Skeletal muscle satellite cell (primary cell): ENCODE measurements around the gene C1orf122.
A peak's percentile ranks its signal among the peaks of the same experiment; 100 is the strongest.

Experiments
- H3K27me3 ChIP-seq: 2 replicates; pipeline ENCODE4 v1.7.0; 2013; ENCODE audit warnings: low read length; ENCODE audit not compliant: control insufficient read depth, insufficient read depth
- H3K36me3 ChIP-seq: 2 replicates; pipeline ENCODE4 v1.7.0; 2013; ENCODE audit warnings: mild to moderate bottlenecking, control low read depth, low read length; ENCODE audit not compliant: insufficient read depth
- H3K4me1 ChIP-seq: 2 replicates; pipeline ENCODE4 v1.7.0; 2013; ENCODE audit warnings: low read length; ENCODE audit not compliant: control insufficient read depth, insufficient read depth
- H3K4me2 ChIP-seq: 2 replicates; pipeline ENCODE4 v1.7.0; 2013; ENCODE audit warnings: mild to moderate bottlenecking, low read length
- H3K4me3 ChIP-seq: 2 replicates; pipeline ENCODE4 v1.7.0; 2013; ENCODE audit warnings: low read length
- H3K9ac ChIP-seq: 2 replicates; pipeline ENCODE4 v1.7.0; 2013; ENCODE audit warnings: mild to moderate bottlenecking, low read depth, low read length, moderate library complexity
- H3K9me3 ChIP-seq: replicated peaks from 2 replicates; pipeline ENCODE4 v1.7.0; 2013; ENCODE audit warnings: mild to moderate bottlenecking, control low read depth, low read length

The C1orf122 gene

DNA sequence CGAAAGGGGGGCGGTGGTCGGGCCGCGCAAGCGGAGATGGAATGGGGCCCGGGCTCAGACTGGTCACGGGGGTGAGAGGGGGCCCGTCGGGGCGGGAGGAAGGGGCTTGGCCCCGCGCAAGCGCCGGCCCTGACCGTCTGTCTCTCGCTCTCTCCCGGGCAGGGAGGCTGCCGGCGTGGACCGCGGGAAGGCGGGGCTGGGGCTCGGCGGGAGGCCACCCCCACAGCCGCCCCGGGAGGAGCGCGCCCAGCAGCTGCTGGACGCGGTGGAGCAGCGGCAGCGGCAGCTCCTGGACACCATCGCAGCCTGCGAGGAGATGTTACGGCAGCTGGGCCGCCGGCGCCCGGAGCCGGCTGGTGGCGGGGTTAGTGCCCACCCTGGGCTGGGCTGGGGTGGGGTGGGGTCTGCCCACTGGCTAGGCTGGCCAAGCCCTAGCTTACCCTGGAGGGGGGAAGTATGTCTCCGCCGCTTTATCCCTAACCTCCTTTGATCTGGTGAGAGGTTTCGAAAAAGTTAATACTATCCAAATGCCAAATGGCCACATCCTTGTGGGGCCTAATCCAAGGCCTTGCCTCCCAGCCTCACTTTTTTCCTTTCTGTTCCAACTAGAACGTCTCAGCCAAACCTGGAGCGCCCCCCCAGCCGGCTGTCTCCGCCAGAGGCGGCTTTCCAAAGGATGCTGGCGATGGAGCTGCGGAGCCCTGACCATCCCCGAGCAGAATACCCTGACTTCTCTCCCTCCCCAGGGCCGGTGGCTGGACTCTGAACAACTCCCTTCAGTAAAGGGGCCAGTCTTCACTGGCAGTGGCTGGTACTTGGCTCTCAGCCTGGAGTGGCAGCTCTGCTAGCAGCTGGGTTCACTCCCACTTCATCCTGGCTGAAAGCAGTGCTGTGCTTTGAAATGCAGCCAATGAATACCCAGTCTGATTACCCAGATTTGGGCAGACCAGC, 1.1 kb downstream of the C1orf122 start:
- H3K36me3 ChIP-seq = peaks cover 41% of the 10 kb centered on the region
- H3K27me3 ChIP-seq = no peaks in the 10 kb centered on the region
- peak overlapping the region; percentile 93 for H3K9ac ChIP-seq
- H3K4me1 ChIP-seq = peaks cover 25% of the 10 kb centered on the region
- H3K4me2 ChIP-seq = peak overlapping the region; percentile 88
- H3K4me3 ChIP-seq = peak overlapping the region; percentile 94
- H3K9me3 ChIP-seq = no peaks in the 10 kb centered on the region

DNA sequence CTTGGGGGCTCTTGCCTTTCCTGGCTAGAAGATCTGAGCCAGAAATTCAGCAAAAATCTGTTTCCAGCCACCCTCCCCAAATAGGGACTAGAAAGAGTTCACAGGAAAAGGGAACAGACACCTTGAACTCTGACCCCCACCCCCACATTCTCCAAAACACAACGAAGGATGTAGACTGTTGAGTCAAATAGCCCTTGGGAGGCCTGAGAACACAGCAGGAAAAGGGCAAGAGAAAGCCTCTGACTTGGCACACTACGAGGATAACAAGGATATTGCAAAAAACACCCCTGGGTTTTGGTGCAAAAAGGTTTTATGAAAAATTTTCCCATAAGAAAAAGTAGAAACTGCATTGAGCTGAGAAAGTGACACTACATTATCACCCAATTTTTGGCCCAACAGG, 2.4 kb downstream of the C1orf122 start:
- Histone ChIP-seq H3K36me3 (peaks cover 37% of the 10 kb centered on the region), H3K4me1 (peaks cover 25% of the 10 kb centered on the region), H3K9ac (no peak overlapping the region)

GRCh38 chr1:37811027-37811655, 3.6 kb downstream of the C1orf122 start:
- H3K9ac ChIP-seq = no peak overlapping the region
- no peaks in the 10 kb centered on the region for H3K9me3 ChIP-seq
- peaks cover 25% of the 10 kb centered on the region for H3K4me1 ChIP-seq
- H3K4me3 ChIP-seq = no peak overlapping the region
- H3K4me2 ChIP-seq = no peak overlapping the region
- no peaks in the 10 kb centered on the region for H3K27me3 ChIP-seq
- peaks cover 33% of the 10 kb centered on the region for H3K36me3 ChIP-seq

More for the DNA sequence above, 2.4 kb downstream of the C1orf122 start:
- Histone ChIP-seq H3K27me3 (no peaks in the 10 kb centered on the region), H3K9me3 (no peaks in the 10 kb centered on the region), H3K4me2 (peak overlapping the region; percentile 88), H3K4me3 (no peak overlapping the region)

DNA sequence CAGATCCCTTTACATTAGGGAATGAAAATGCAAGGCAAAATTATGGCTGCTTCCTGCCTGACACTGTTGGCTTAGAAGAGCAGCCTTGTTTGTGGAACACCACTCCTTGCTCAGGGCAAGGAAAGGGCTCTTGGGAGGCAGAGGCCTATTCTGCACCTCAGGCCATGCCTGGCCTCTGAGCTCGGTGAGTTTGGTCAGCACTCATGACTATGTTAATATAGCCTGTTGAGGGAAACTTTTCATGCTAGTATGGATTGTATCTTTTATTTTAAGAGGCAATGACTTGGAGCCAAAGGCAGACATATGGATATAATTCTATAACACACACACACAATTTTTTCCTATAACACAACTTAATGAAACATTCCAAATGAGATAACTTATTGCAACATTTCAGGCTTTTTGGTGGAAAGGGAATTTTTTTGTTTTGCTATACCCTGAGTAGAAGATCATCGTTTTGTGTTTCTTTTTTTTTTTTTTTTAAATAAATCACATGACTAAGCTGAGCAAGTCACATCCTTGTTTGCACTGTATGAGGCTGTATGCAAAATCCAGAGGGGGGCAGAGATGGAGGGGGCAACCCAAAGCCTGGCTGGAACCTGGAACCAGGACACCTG, 6.0 kb downstream of the C1orf122 start:
- peaks cover 20% of the 10 kb centered on the region for H3K4me1 ChIP-seq
- no peak overlapping the region for H3K4me2 ChIP-seq
- no peaks in the 10 kb centered on the region for H3K9me3 ChIP-seq
- H3K27me3 ChIP-seq = no peaks in the 10 kb centered on the region
- peaks cover 36% of the 10 kb centered on the region for H3K36me3 ChIP-seq
- H3K9ac ChIP-seq = no peak overlapping the region
- H3K4me3 ChIP-seq = no peak overlapping the region

DNA sequence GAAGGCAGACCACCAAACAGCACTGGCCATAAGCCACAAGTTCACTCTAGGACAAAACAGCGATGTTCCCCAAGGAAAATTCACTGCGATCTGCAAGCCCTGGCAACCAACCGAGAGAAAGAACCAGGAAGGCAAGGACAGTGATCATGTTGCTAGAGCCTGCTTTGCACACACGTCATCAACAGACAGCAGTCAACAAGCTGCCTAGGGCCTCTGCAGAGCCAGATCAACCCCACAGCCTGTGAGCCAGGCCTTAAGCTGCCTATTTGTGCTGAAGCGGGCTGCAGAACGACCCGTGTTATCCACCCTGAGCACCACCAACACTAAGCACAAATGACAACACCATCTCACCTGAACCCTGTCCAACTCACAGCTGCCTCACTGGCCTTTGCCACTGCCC, 6.7 kb downstream of the C1orf122 start:
- Histone ChIP-seq H3K9me3 (no peaks in the 10 kb centered on the region), H3K27me3 (no peaks in the 10 kb centered on the region), H3K36me3 (peaks cover 41% of the 10 kb centered on the region), H3K4me2 (no peak overlapping the region), H3K4me1 (peaks cover 18% of the 10 kb centered on the region), H3K4me3 (no peak overlapping the region), H3K9ac (no peak overlapping the region)

- no peak overlapping the region for H3K4me3 ChIP-seq
- H3K27me3 ChIP-seq = no peaks in the 10 kb centered on the region
- H3K4me1 ChIP-seq = no peaks in the 10 kb centered on the region
- no peak overlapping the region for H3K4me2 ChIP-seq
- no peak overlapping the region for H3K9ac ChIP-seq
- no peaks in the 10 kb centered on the region for H3K9me3 ChIP-seq
- H3K36me3 ChIP-seq = peaks cover 56% of the 10 kb centered on the region
Observed at GRCh38 chr1:37817481-37817880, 9.9 kb downstream of the C1orf122 start.

- Histone ChIP-seq H3K9ac (no peak overlapping the region), H3K4me1 (peaks cover 5% of the 10 kb centered on the region), H3K27me3 (no peaks in the 10 kb centered on the region), H3K4me2 (no peak overlapping the region), H3K9me3 (no peaks in the 10 kb centered on the region), H3K4me3 (no peak overlapping the region), H3K36me3 (peaks cover 63% of the 10 kb centered on the region)
Observed at GRCh38 chr1:37821481-37821880, 13.9 kb downstream of the C1orf122 start.

GRCh38 chr1:37822906-37823815, 15.6 kb downstream of the C1orf122 start:
- Histone ChIP-seq H3K9me3 (no peaks in the 10 kb centered on the region), H3K9ac (no peak overlapping the region), H3K4me1 (peaks cover 5% of the 10 kb centered on the region), H3K27me3 (no peaks in the 10 kb centered on the region), H3K4me3 (no peak overlapping the region), H3K36me3 (peaks cover 63% of the 10 kb centered on the region), H3K4me2 (no peak overlapping the region)

- no peak overlapping the region for H3K9ac ChIP-seq
- H3K4me2 ChIP-seq = no peak overlapping the region
- H3K4me3 ChIP-seq = no peak overlapping the region
- H3K27me3 ChIP-seq = no peaks in the 10 kb centered on the region
- H3K4me1 ChIP-seq = peaks cover 5% of the 10 kb centered on the region
- H3K9me3 ChIP-seq = no peaks in the 10 kb centered on the region
- peaks cover 66% of the 10 kb centered on the region for H3K36me3 ChIP-seq
Observed at GRCh38 chr1:37824001-37824400, 16.4 kb downstream of the C1orf122 start.

DNA sequence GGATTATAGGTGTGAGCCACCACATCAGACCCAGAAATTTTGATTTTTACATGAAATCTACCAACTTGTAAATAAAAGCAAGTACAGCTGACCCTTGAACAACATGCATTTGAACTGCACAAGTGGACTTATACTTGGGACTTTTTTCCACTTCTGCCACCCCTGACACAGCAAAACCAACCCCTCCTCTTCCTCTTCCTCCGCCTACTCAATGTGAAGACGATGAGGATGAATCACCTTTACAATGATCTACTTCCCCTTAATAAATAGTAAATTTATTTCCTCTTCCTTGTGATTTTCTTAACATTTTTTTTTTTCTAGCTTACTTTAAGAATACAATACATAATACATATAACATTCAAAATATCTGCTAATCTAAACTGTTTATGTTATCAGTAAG, 17.9 kb downstream of the C1orf122 start:
- Histone ChIP-seq H3K4me1 (peaks cover 5% of the 10 kb centered on the region), H3K27me3 (no peaks in the 10 kb centered on the region), H3K4me2 (no peak overlapping the region), H3K36me3 (peaks cover 57% of the 10 kb centered on the region), H3K9me3 (no peaks in the 10 kb centered on the region), H3K9ac (no peak overlapping the region), H3K4me3 (no peak overlapping the region)
